K562 (cell line): Measurements from ENCODE around the gene TRNT1. TPM values are rescaled to one million over a fixed set of nuclear protein-coding genes. Genes with fewer than 3 reads are reported as not detected.
A peak's percentile ranks its signal among the peaks of the same experiment; 100 is the strongest.

Source experiments
- CBX2 ChIP-seq: fragments of 200-600 bp; sonication (generic); IDR thresholded peaks from one replicate; pipeline ENCODE4 v1.6.1; 2012; ENCODE audit warnings: mild to moderate bottlenecking, low read length, inconsistent platforms; ENCODE audit not compliant: insufficient read depth, poor library complexity, severe bottlenecking
- CREM ChIP-seq: IDR thresholded peaks from 2 replicates; pipeline ENCODE4 v1.6.1; 2014; ENCODE audit warnings: antibody characterized with exemption, low read depth
- CXXC5 ChIP-seq: fragments of 250-450 bp; sonication (Bioruptor Pico); IDR thresholded peaks from 2 replicates; pipeline ENCODE4 v1.8.0; 2022; ENCODE audit warnings: inconsistent platforms, mild to moderate bottlenecking, moderate library complexity
- ETS2 ChIP-seq: IDR thresholded peaks from 2 replicates; pipeline ENCODE4 v1.6.1; 2016; ENCODE audit warnings: borderline replicate concordance, missing genetic modification characterization, mild to moderate bottlenecking, moderate library complexity, missing compliant biosample characterization; ENCODE audit not compliant: poor library complexity, severe bottlenecking
- FOXJ2 ChIP-seq: fragments of 200-800 bp; sonication (Bioruptor generic); IDR thresholded peaks from 2 replicates; pipeline ENCODE4 v1.6.1; 2016; ENCODE audit warnings: missing genetic modification characterization, missing compliant biosample characterization
- HDGF ChIP-seq: fragments of 450-650 bp; IDR thresholded peaks from 2 replicates; pipeline ENCODE4 v1.6.1; 2016
- JUNB ChIP-seq: fragments of 450-650 bp; formaldehyde crosslinking; conservative IDR thresholded peaks from 2 replicates; pipeline ENCODE4 v1.4.0; 2020; ENCODE audit warnings: mild to moderate bottlenecking
- JUND ChIP-seq, 2 experiments: IDR thresholded peaks; 2 replicates in 1 of 2; 3 replicates in 1 of 2; pipeline ENCODE4 v1.6.1; 2011; ENCODE audit warnings: borderline replicate concordance in 2 of 2, low read depth in 2 of 2, low read length in 2 of 2, improper control_type of control experiment in 1 of 2, missing biosample characterization in 1 of 2, missing genetic modification characterization in 1 of 2, missing genetic modification reagents in 1 of 2
- KAT8 ChIP-seq: fragments of 450-650 bp; IDR thresholded peaks from 2 replicates; pipeline ENCODE4 v1.6.1; 2016; ENCODE audit warnings: low read depth, mild to moderate bottlenecking
- NFE2 ChIP-seq: IDR thresholded peaks from 2 replicates; pipeline ENCODE4 v1.6.1; 2014; ENCODE audit warnings: antibody characterized with exemption, low read depth
- NFE2L1 ChIP-seq: fragments of 450-650 bp; IDR thresholded peaks from 2 replicates; pipeline ENCODE4 v1.6.1; 2016; ENCODE audit warnings: missing genetic modification characterization, low read depth, mild to moderate bottlenecking, missing compliant biosample characterization, moderate library complexity, borderline replicate concordance
- PRPF4 ChIP-seq: fragments of 200-400 bp; formaldehyde crosslinking; IDR thresholded peaks from one replicate; pipeline ENCODE4 v1.6.1; 2017; ENCODE audit warnings: low read length, low read depth, mild to moderate bottlenecking; ENCODE audit not compliant: insufficient read depth, poor library complexity, severe bottlenecking
- PTTG1 ChIP-seq: fragments of 450-650 bp; IDR thresholded peaks from 2 replicates; pipeline ENCODE4 v1.6.1; 2016; ENCODE audit warnings: low read depth, mild to moderate bottlenecking, missing genetic modification characterization, missing compliant biosample characterization
- RAD51 ChIP-seq: fragments of 450-650 bp; IDR thresholded peaks from 2 replicates; pipeline ENCODE4 v1.7.1; 2016; ENCODE audit warnings: low read depth, mild to moderate bottlenecking, borderline replicate concordance
- RB1 ChIP-seq: fragments of 450-650 bp; IDR thresholded peaks from 2 replicates; pipeline ENCODE4 v1.6.1; 2017; ENCODE audit warnings: low read depth, mild to moderate bottlenecking
- RBM22 ChIP-seq: fragments of 200-400 bp; formaldehyde crosslinking; IDR thresholded peaks from 2 replicates; pipeline ENCODE4 v1.6.1; 2018; ENCODE audit warnings: low read length, low read depth; ENCODE audit not compliant: poor library complexity, severe bottlenecking
- RFX5 ChIP-seq: IDR thresholded peaks from 2 replicates; pipeline ENCODE4 v1.6.1; 2011; ENCODE audit warnings: low read depth, mild to moderate bottlenecking, improper control_type of control experiment, low read length
- SMARCB1 ChIP-seq: IDR thresholded peaks from 2 replicates; pipeline ENCODE4 v1.6.1; 2011; ENCODE audit warnings: improper control_type of control experiment, low read depth; ENCODE audit not compliant: insufficient read length
- SUPT5H ChIP-seq: fragments of 450-650 bp; IDR thresholded peaks from 2 replicates; pipeline ENCODE4 v1.6.1; 2016
- ZKSCAN8 ChIP-seq: fragments of 200-800 bp; sonication (Bioruptor generic); IDR thresholded peaks from 2 replicates; pipeline ENCODE4 v1.6.1; 2016; ENCODE audit warnings: missing genetic modification characterization, missing compliant biosample characterization
- ZNF121 ChIP-seq: sonication (generic); formaldehyde crosslinking; conservative IDR thresholded peaks from 2 replicates; pipeline ENCODE4 v1.8.0; 2022; ENCODE audit warnings: missing genetic modification reagents
- ZNF140 ChIP-seq: fragments of 250-450 bp; sonication (Bioruptor Pico); IDR thresholded peaks from 2 replicates; pipeline ENCODE4 v1.8.0; 2021; ENCODE audit warnings: moderate library complexity, mild to moderate bottlenecking, inconsistent platforms
- ZNF316 ChIP-seq: fragments of 450-650 bp; IDR thresholded peaks from 2 replicates; pipeline ENCODE4 v1.6.1; 2016
- ZNF696 ChIP-seq: fragments of 250-450 bp; sonication (Bioruptor Pico); conservative IDR thresholded peaks from 2 replicates; pipeline ENCODE4 v1.4.0; 2020; ENCODE audit warnings: mild to moderate bottlenecking, moderate library complexity
- polyA plus RNA-seq, 8 experiments: library from polyadenylated mRNA; depleted of rRNA in 4 of 8; stranded (reverse) in 5 of 8; unstranded in 3 of 8; fragments of >200 nt; fragmentation: Nextera tagmentation in 2 of 8; fragmentation: Illumina TruSeq in 1 of 8; extraction: Ambion mirVana in 2 of 8; extraction: Trizol in 1 of 8; gene quantifications; 2 replicates each; pipeline versions ENCODE4 v1.2.1 to v1.2.3, GENCODE V29; 2011 to 2014; ENCODE audit warnings: inconsistent platforms in 1 of 8, missing spikeins in 1 of 8
- total RNA-seq, 7 experiments: library from RNA; depleted of rRNA in 6 of 7; stranded (reverse); fragments of >200 nt in 6 of 7; fragmentation: Illumina TruSeq in 2 of 7; extraction: Trizol in 2 of 7; gene quantifications; 2 replicates each; pipeline versions ENCODE4 v1.2.1 to v1.2.3, GENCODE V29; 2011 to 2021; ENCODE audit warnings: low replicate concordance in 1 of 7
- TF ChIP-seq, protein P1 (sequence below): sonication (generic); formaldehyde crosslinking; IDR thresholded peaks from 2 replicates; pipeline ENCODE4 v1.8.0; 2022; ENCODE audit warnings: mild to moderate bottlenecking, missing genetic modification reagents, borderline replicate concordance
- TF ChIP-seq, protein P2 (sequence below): fragments of 250-450 bp; sonication (Bioruptor Pico); IDR thresholded peaks from 2 replicates; pipeline ENCODE4 v1.8.0; 2021; ENCODE audit warnings: moderate library complexity, mild to moderate bottlenecking, inconsistent platforms
- TF ChIP-seq, protein P3 (sequence below): sonication (generic); formaldehyde crosslinking; IDR thresholded peaks from 2 replicates; pipeline ENCODE4 v1.8.1; 2023; ENCODE audit warnings: mild to moderate bottlenecking, missing genetic modification reagents

The TRNT1 gene
- total and polyA plus RNA-seq, 9 of the 15 experiments (the other 6 are each of a cell fraction or from before 2014, with no cell fraction given) = 38.1 to 58.2 (median 47.4) TPM

DNA sequence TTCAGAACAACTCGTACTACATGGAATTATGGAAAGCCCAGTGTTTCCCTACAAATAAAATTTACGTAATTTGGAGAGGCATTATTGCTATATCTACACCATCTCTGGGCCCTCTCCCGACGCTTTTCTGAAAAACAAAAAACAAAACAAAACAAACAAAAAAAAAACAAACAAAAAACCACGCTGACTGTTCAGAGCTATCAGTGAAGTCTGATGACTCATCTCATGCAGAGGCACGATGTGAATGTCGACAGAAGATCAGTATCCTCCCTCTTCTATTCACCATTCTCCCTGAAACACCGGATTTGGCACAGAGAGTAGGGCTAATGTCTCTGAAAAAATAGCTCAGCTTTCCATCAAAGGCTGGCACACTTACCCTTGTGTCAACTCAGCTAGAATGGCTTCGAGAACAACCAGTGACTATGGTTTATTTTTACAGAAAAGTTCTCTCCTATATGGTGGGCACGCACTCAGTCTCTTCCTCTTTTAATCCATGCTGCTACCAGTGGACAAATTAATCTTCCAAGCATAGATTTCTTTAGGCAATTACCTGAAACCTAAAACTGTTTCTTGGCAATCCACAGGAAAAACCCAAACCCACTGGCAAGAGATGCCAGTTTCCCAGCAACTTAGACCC is 51.2 kb downstream of the TRNT1 start (continued):
- TF ChIP-seq RBM22 = no peak
- no peak for TF ChIP-seq PTTG1
- TF ChIP-seq KAT8 = no peak
- no peak for TF ChIP-seq SMARCB1
- TF ChIP-seq JUND (IDR thresholded peaks at IDR 0.05; ENCODE audit: borderline replicate concordance, low read depth, low read length) = peak; percentile 94
- peak; percentile 92 for TF ChIP-seq JUND (tag; IDR thresholded peaks at IDR 0.05; ENCODE audit: borderline replicate concordance, low read depth, low read length)
- no peak for TF ChIP-seq HDGF
- TF ChIP-seq, protein P1, sequence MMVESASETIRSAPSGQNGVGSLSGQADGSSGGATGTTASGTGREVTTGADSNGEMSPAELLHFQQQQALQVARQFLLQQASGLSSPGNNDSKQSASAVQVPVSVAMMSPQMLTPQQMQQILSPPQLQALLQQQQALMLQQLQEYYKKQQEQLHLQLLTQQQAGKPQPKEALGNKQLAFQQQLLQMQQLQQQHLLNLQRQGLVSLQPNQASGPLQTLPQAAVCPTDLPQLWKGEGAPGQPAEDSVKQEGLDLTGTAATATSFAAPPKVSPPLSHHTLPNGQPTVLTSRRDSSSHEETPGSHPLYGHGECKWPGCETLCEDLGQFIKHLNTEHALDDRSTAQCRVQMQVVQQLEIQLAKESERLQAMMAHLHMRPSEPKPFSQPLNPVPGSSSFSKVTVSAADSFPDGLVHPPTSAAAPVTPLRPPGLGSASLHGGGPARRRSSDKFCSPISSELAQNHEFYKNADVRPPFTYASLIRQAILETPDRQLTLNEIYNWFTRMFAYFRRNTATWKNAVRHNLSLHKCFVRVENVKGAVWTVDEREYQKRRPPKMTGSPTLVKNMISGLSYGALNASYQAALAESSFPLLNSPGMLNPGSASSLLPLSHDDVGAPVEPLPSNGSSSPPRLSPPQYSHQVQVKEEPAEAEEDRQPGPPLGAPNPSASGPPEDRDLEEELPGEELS (CRISPR knock-in tag) = no peak
- TF ChIP-seq, protein P2, sequence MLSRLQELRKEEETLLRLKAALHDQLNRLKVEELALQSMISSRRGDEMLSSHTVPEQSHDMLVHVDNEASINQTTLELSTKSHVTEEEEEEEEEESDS (CRISPR knock-in tag) = no peak
- no peak for TF ChIP-seq CBX2
- peak; percentile 64; the same call in 1 of the 2 replicates for TF ChIP-seq JUNB (CRISPR knock-in tag)
- no peak for TF ChIP-seq ZKSCAN8 (CRISPR knock-in tag)
- no peak for TF ChIP-seq SUPT5H
- peak; percentile 53 for TF ChIP-seq NFE2
- TF ChIP-seq ZNF696 (CRISPR knock-in tag) = no peak
- peak; percentile 62 for TF ChIP-seq ZNF316
- TF ChIP-seq RB1 = no peak
- TF ChIP-seq NFE2L1 (tag) = no peak
- TF ChIP-seq CREM = no peak
- no peak for TF ChIP-seq FOXJ2
- no peak for TF ChIP-seq ETS2
- TF ChIP-seq, protein P3, sequence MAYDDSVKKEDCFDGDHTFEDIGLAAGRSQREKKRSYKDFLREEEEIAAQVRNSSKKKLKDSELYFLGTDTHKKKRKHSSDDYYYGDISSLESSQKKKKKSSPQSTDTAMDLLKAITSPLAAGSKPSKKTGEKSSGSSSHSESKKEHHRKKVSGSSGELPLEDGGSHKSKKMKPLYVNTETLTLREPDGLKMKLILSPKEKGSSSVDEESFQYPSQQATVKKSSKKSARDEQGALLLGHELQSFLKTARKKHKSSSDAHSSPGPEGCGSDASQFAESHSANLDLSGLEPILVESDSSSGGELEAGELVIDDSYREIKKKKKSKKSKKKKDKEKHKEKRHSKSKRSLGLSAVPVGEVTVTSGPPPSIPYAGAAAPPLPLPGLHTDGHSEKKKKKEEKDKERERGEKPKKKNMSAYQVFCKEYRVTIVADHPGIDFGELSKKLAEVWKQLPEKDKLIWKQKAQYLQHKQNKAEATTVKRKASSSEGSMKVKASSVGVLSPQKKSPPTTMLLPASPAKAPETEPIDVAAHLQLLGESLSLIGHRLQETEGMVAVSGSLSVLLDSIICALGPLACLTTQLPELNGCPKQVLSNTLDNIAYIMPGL (CRISPR knock-in tag) = no peak
- no peak for TF ChIP-seq ZNF140
- TF ChIP-seq PRPF4 = no peak
- no peak for TF ChIP-seq RAD51
- TF ChIP-seq CXXC5 (CRISPR knock-in tag) = no peak
- no peak for TF ChIP-seq ZNF121 (CRISPR knock-in tag)
- TF ChIP-seq RFX5 = no peak
